HG02852 (cell line): ENCODE data around the gene MACF1.
"Not testable (repeated sequence)": the region's sequence is repeated elsewhere in the genome, so short reads cannot be mapped to it uniquely, and the experiment has no call there.

Experiments used
- ATAC-seq: cut with Tn5 transposase; IDR thresholded peaks from one replicate; pipeline ENCODE4 v1.9.1; 2021; ENCODE audit warnings: mild to moderate bottlenecking, moderate library complexity; ENCODE audit not compliant: unreplicated experiment

MACF1 gene

GRCh38 chr1:39526466-39527189 is 322.1 kb downstream of the MACF1 start:
- no peak for ATAC-seq

GRCh38 chr1:39527190-39527579 is 322.7 kb downstream of the MACF1 start:
- not testable (repeated sequence) for ATAC-seq

- ATAC-seq: no peak
Observed at GRCh38 chr1:39528082-39528481, 323.6 kb downstream of the MACF1 start.

- no peak for ATAC-seq
Observed at GRCh38 chr1:39529901-39530535, 325.5 kb downstream of the MACF1 start.

GRCh38 chr1:39531526-39531925 is 327.0 kb downstream of the MACF1 start:
- no peak for ATAC-seq

GRCh38 chr1:39533442-39533841 is 328.9 kb downstream of the MACF1 start:
- ATAC-seq: no peak
